ENCODE measurements around the gene ICAM1. TPM values are rescaled to one million over a fixed set of nuclear protein-coding genes. Genes with fewer than 3 reads are reported as not detected.

Gene ICAM1
- total RNA-seq, 3 donors from 2014 or later: 20.6 to 52.2 (median 20.8) TPM

DNA sequence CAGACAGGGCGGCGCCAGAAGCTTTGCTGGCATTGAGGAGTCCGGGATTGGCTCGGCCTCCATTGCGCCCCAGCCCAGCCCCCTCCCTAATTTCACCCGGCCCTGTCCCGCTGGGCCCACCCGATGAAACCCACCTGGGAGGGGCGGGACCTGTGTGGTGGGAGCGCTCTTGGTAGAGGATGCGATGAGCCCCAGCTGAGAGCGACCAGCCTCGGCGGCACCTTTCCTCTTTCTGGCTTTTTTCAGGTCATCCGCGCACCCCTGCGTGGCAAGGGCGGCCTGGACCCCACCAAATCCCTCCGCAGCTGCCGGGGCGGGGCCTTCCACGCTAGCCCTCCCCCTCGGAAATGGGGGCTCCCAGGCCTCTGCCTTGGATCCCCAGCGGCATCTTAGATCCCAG lies 38.5 kb downstream of the ICAM1 start, which contains the start of gene ZGLP1:
Gene ZGLP1, minus strand, starts transcription at position 393 of the 400 bp plus-strand sequence.
- Histone ChIP-seq H3K4me3 (no peak within 1 kb of the TSS), H3K9me3 (no peaks in the 10 kb centered on the region), H3K27me3 (no peaks in the 10 kb centered on the region), H3K4me1 (no peaks in the 10 kb centered on the region), H3K36me3 (no peaks in the 10 kb centered on the region), H3K27ac (no peak within 1 kb of the TSS)
- DNase-seq (ENCODE audit: low spot score in 2 of 2): no peak
- TF ChIP-seq POLR2AphosphoS5 (IDR thresholded peaks at IDR 0.05) (no peak), POLR2A (IDR thresholded peaks at IDR 0.05) (no peak)
- TF ChIP-seq, protein P1, sequence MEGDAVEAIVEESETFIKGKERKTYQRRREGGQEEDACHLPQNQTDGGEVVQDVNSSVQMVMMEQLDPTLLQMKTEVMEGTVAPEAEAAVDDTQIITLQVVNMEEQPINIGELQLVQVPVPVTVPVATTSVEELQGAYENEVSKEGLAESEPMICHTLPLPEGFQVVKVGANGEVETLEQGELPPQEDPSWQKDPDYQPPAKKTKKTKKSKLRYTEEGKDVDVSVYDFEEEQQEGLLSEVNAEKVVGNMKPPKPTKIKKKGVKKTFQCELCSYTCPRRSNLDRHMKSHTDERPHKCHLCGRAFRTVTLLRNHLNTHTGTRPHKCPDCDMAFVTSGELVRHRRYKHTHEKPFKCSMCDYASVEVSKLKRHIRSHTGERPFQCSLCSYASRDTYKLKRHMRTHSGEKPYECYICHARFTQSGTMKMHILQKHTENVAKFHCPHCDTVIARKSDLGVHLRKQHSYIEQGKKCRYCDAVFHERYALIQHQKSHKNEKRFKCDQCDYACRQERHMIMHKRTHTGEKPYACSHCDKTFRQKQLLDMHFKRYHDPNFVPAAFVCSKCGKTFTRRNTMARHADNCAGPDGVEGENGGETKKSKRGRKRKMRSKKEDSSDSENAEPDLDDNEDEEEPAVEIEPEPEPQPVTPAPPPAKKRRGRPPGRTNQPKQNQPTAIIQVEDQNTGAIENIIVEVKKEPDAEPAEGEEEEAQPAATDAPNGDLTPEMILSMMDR (IDR thresholded peaks at IDR 0.05): no peak
- intact Hi-C loops (cut with DNase I; ENCODE audit: low total_unique reads): no loop called here

DNA sequence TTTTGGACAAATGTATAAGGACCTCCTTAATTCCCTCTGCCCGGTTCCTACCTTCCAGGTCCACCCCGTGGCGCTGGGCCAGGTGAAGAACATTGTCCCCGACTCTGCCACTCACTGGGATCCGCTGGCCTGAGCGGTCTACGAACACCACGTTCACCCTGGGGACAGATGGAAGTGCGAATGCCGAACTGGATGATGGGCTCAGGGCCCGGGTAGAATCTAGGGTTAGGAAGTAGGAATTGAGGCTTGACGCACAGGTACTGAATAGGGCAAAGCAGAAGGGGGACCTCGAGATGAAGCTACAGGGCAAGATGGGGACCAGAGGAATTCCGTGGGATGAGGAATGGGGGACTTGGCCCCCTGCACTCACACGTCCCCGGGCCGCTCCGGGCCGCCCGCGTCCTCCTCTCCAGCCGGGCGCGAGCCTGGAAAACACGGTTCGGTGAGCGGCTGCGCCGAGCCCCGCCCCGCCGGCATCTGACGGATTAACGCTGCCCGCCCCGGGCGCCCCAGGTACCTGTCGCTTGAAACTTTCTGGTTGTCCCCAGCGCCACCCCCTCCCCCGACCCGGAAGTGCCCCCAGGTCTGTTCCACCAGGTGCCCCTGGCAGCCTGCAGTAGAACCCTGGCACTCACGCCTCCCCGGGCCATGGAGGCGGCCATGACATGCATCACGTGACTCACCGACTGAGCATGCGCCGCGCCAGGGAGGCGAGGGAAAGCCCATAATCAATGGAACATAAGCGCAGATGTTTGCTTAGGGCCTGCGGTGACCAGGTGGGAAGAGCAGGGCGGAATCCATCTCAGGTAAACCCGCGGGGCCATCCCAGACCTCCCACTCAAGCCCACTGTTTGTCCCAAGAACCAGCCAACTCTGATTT lies 44.7 kb downstream of the ICAM1 start, which contains the start of gene FDX2:
Gene FDX2, minus strand, starts transcription at position 681 of the 880 bp plus-strand sequence. Its CDS starts 19 bp downstream, at position 662.
- intact Hi-C loops (cut with DNase I; ENCODE audit: low total_unique reads): no loop called here
- Histone ChIP-seq H3K36me3 (peaks cover 1% of the 10 kb centered on the region), H3K4me1 (no peaks in the 10 kb centered on the region), H3K4me3 (peak within 1 kb of the TSS; percentile 75 to 95 (median 86)), H3K27ac (peak within 1 kb of the TSS; percentile 54 to 72), H3K9me3 (no peaks in the 10 kb centered on the region), H3K27me3 (no peaks in the 10 kb centered on the region)
- TF ChIP-seq POLR2A (IDR thresholded peaks at IDR 0.05): no peak
- no peak for TF ChIP-seq POLR2AphosphoS5 (IDR thresholded peaks at IDR 0.05)
- TF ChIP-seq, protein P1 (IDR thresholded peaks at IDR 0.05): no peak
- DNase-seq (ENCODE audit: low spot score in 2 of 2): peak; percentile 73 to 82

DNA sequence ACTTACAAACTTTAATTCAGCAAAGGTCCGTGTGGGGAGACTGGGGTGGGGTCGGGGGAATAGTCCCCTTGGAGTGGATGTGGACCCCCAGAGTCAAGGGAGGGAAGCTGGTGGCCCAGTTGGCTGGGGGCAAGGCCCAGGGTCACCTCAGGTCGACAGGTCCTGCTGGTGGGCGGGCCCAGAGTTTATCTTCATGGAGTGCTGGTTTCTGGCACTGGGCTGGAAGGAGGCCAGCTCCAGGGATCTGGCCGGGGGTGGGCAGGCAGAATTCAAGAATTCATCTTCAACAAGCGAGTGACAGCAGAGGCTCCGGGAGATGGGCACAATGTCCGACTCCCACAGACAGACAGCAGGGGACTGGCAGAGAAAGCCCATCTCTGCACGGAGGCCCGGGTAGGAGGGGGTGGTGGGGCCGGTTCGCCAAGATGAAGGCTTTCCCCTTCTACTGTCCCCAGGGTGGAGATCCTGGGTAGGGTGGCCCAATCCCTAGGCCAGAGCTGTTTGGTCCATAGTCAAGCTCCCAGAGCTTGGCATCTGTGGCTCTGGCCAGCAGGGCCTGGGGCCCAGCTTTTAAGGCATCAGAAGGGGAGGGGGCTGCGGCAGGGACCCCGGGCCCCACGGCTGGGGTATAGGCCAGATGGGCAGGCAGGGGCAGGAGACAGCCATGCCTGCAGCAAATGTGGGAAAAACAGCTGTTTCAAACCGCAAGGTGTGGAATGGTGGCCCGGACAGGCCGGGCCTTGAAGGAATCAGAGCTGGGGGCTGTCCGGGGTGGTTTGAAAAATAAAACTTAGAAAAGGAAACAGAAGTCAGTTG lies 45.5 kb downstream of the ICAM1 start:
- Histone ChIP-seq H3K36me3 (peaks cover 10% of the 10 kb centered on the region), H3K27me3 (no peaks in the 10 kb centered on the region), H3K9me3 (no peaks in the 10 kb centered on the region), H3K27ac (peak overlapping the region; percentile 54 to 72), H3K4me3 (peak overlapping the region in 2 of 3 donors; percentile 86 to 95), H3K4me1 (no peaks in the 10 kb centered on the region)
- TF ChIP-seq POLR2AphosphoS5 (IDR thresholded peaks at IDR 0.05): no peak
- TF ChIP-seq POLR2A (IDR thresholded peaks at IDR 0.05): no peak
- TF ChIP-seq, protein P1 (IDR thresholded peaks at IDR 0.05): no peak
- no peak for DNase-seq (ENCODE audit: low spot score in 2 of 2)
- intact Hi-C loops (cut with DNase I; ENCODE audit: low total_unique reads): no loop called here

DNA sequence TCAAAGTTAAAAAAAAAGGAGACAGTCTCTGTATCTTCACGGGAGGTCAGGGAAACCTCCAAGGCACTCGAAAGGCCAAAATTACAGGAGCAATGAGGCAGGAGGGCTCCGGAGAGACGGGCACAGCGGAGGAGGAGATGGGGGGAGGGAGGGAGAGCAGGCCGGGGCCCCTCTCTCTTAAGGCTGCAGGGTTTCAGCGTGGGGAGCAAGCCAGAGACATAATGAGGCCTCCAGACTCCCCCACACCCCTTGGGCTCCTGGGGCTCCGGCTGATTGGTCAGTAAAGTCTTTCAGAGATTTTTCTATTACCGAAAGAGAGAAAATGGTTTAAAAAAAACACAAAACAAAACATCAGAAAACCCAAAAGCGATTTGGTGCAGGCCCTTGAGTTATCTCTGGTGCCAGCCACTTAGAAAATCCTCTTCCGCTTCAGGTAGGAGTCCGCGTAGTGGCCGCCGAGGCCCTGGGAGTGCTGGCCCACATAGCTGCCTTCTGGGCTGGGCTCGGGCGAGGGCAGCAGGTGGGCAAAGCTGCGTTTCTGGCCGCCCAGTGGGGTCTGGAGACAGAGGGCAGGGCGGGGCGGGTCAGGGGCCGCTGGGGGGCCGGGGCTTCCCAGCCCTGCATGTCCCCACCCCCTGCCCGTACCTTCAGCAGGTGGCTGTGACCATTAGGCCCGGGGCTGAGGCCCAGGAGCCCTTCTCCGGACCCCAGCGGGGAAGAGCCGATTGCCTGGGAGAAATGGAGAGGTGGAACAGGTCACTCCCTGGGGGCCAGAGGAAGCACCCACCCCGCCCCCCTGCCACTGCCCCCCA lies 46.3 kb downstream of the ICAM1 start:
- no peaks in the 10 kb centered on the region for H3K27me3 ChIP-seq
- H3K4me3 ChIP-seq: no peak overlapping the region
- no peaks in the 10 kb centered on the region for H3K9me3 ChIP-seq
- H3K36me3 ChIP-seq: peaks cover 12% of the 10 kb centered on the region
- DNase-seq (ENCODE audit: low spot score in 2 of 2): no peak
- no peak for TF ChIP-seq POLR2AphosphoS5 (IDR thresholded peaks at IDR 0.05)
- no peak for TF ChIP-seq POLR2A (IDR thresholded peaks at IDR 0.05)
- TF ChIP-seq, protein P1 (IDR thresholded peaks at IDR 0.05): no peak
- H3K4me1 ChIP-seq: no peaks in the 10 kb centered on the region
- intact Hi-C loops (cut with DNase I; ENCODE audit: low total_unique reads): no loop called here
- H3K27ac ChIP-seq: no peak overlapping the region
